ENCODE results near the gene PTMA. TPM values are rescaled to one million over a fixed set of nuclear protein-coding genes. Genes with fewer than 3 reads are reported as not detected.

PTMA gene
- total RNA-seq, 1 experiment from 2014 or later: 1,390 TPM

DNA sequence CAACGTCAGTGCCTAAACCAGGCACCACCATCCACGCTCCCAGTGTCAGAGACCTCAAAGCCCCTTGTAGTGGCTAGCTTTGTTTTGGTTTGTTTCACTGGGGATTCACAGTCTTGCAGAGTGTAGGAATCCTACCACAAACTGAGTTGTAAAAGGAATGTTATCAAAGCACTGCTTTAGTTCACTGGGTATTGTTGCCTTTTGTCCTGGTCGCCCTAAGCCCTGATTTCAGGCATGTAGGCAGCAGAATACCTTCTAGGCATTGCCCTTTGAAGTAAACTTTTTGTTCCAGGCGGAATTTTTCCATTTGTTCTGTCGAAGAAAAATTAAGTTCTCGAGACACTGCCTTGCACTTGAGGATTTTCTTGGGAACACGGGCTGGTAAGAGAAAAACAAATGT, 29.4 kb downstream of the PTMA start:
- ChIA-PET POLR2A (no interaction called here), CTCF (no interaction called here)
- Histone ChIP-seq H3K4me3 (ENCODE audit: low read depth in 2 of 2, low read length in 2 of 2) (no peak overlapping the region), H3K9me3 (ENCODE audit: control insufficient read depth, insufficient read depth, low read depth, low read length) (no peaks in the 10 kb centered on the region), H3K27ac (ENCODE audit: low read length) (no peak overlapping the region), H3K27me3 (ENCODE audit: control insufficient read depth, insufficient read depth, low read length) (no peaks in the 10 kb centered on the region), H3K36me3 (ENCODE audit: control insufficient read depth, insufficient read depth, low read length) (no peaks in the 10 kb centered on the region), H3K4me1 (ENCODE audit: control insufficient read depth, insufficient read depth, low read length) (no peaks in the 10 kb centered on the region)
- TF ChIP-seq SIN3A (IDR thresholded peaks at IDR 0.05; ENCODE audit: borderline replicate concordance, insufficient read depth, low read depth, low read length): no peak
- TF ChIP-seq, protein P1, sequence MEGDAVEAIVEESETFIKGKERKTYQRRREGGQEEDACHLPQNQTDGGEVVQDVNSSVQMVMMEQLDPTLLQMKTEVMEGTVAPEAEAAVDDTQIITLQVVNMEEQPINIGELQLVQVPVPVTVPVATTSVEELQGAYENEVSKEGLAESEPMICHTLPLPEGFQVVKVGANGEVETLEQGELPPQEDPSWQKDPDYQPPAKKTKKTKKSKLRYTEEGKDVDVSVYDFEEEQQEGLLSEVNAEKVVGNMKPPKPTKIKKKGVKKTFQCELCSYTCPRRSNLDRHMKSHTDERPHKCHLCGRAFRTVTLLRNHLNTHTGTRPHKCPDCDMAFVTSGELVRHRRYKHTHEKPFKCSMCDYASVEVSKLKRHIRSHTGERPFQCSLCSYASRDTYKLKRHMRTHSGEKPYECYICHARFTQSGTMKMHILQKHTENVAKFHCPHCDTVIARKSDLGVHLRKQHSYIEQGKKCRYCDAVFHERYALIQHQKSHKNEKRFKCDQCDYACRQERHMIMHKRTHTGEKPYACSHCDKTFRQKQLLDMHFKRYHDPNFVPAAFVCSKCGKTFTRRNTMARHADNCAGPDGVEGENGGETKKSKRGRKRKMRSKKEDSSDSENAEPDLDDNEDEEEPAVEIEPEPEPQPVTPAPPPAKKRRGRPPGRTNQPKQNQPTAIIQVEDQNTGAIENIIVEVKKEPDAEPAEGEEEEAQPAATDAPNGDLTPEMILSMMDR (IDR thresholded peaks at IDR 0.05): no peak
- TF ChIP-seq POLR2AphosphoS5 (IDR thresholded peaks at IDR 0.05; ENCODE audit: low read depth, low read length): no peak
- no peak for TF ChIP-seq TCF7L2 (IDR thresholded peaks at IDR 0.05; ENCODE audit: low read depth, low read length)
- TF ChIP-seq, protein P2, sequence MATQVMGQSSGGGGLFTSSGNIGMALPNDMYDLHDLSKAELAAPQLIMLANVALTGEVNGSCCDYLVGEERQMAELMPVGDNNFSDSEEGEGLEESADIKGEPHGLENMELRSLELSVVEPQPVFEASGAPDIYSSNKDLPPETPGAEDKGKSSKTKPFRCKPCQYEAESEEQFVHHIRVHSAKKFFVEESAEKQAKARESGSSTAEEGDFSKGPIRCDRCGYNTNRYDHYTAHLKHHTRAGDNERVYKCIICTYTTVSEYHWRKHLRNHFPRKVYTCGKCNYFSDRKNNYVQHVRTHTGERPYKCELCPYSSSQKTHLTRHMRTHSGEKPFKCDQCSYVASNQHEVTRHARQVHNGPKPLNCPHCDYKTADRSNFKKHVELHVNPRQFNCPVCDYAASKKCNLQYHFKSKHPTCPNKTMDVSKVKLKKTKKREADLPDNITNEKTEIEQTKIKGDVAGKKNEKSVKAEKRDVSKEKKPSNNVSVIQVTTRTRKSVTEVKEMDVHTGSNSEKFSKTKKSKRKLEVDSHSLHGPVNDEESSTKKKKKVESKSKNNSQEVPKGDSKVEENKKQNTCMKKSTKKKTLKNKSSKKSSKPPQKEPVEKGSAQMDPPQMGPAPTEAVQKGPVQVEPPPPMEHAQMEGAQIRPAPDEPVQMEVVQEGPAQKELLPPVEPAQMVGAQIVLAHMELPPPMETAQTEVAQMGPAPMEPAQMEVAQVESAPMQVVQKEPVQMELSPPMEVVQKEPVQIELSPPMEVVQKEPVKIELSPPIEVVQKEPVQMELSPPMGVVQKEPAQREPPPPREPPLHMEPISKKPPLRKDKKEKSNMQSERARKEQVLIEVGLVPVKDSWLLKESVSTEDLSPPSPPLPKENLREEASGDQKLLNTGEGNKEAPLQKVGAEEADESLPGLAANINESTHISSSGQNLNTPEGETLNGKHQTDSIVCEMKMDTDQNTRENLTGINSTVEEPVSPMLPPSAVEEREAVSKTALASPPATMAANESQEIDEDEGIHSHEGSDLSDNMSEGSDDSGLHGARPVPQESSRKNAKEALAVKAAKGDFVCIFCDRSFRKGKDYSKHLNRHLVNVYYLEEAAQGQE (IDR thresholded peaks at IDR 0.05; ENCODE audit: insufficient read depth in 1 of 2, low read depth in 2 of 2, low read length in 1 of 2): no peak
- in situ Hi-C loops (cut with HindIII; ENCODE audit: low pct_unique_long_range_greater_than_20kb, low sequenced_read_pairs): no loop called here
- DNase-seq (ENCODE audit: low read depth, low spot score) (no peak), ATAC-seq (no peak)
- BruUV-seq (replicated peaks): no TSS peak
- intact Hi-C loops (cut with micrococcal nuclease; ENCODE audit: unreplicated experiment): no loop called here

- Histone ChIP-seq H3K4me1 (ENCODE audit: control insufficient read depth, insufficient read depth, low read length) (no peaks in the 10 kb centered on the region), H3K27ac (ENCODE audit: low read length) (no peak overlapping the region), H3K9me3 (ENCODE audit: control insufficient read depth, insufficient read depth, low read depth, low read length) (no peaks in the 10 kb centered on the region), H3K4me3 (ENCODE audit: low read depth in 2 of 2, low read length in 2 of 2) (no peak overlapping the region), H3K36me3 (ENCODE audit: control insufficient read depth, insufficient read depth, low read length) (no peaks in the 10 kb centered on the region), H3K27me3 (ENCODE audit: control insufficient read depth, insufficient read depth, low read length) (no peaks in the 10 kb centered on the region)
- ChIA-PET CTCF (interaction anchor here (0.6 kb wide), 2 partner anchors 8 to 509 kb away, joined by 3 read pairs; no protein-coding TSS in a partner anchor), POLR2A (interaction anchor here (0.6 kb wide), 1 partner anchor 12 kb away, joined by 7 read pairs; no protein-coding TSS in a partner anchor)
- no TSS peak for BruUV-seq (replicated peaks)
- TF ChIP-seq TCF7L2 (IDR thresholded peaks at IDR 0.05; ENCODE audit: low read depth, low read length): no peak
- no peak for TF ChIP-seq POLR2AphosphoS5 (IDR thresholded peaks at IDR 0.05; ENCODE audit: low read depth, low read length)
- TF ChIP-seq, protein P1 (IDR thresholded peaks at IDR 0.05): no peak
- TF ChIP-seq, protein P2 (IDR thresholded peaks at IDR 0.05; ENCODE audit: insufficient read depth in 1 of 2, low read depth in 2 of 2, low read length in 1 of 2): no peak
- TF ChIP-seq SIN3A (IDR thresholded peaks at IDR 0.05; ENCODE audit: borderline replicate concordance, insufficient read depth, low read depth, low read length): no peak
- no peak for DNase-seq (ENCODE audit: low read depth, low spot score)
- no peak for ATAC-seq
- in situ Hi-C loops (cut with HindIII; ENCODE audit: low pct_unique_long_range_greater_than_20kb, low sequenced_read_pairs): no loop called here
- intact Hi-C loops (cut with micrococcal nuclease; ENCODE audit: unreplicated experiment): no loop called here
These were observed 35.2 kb downstream of the PTMA start for GRCh38 chr2:231743376-231744116.

Measured in Panc1 (cell line).